K562 (cell line): ENCODE data around the gene MOB1B. TPM values are rescaled to one million over a fixed set of nuclear protein-coding genes. Genes with fewer than 3 reads are reported as not detected.

Source experiments
- ATAC-seq: fragments of 200-7000 bp; cut with Tn5 transposase; 3 replicates; pipeline ENCODE4 v1.9.1; 2020; ENCODE audit warnings: moderate library complexity
- BruUV-seq: library from RNA; stranded (reverse); fragments of 400-500 nt; replicated peaks from 2 replicates; lab custom pipeline; 2021; lab: Mats Ljungman, UMichigan
- CTCF ChIA-PET: fragments of 300-600 bp; formaldehyde crosslinking; extraction: SDS; loops from one replicate; lab custom pipeline; 2021; ENCODE audit warnings: low intra/inter-chr PET ratio; lab: Yijun Ruan, JAX
- POLR2A ChIA-PET: fragments of 300-600, 350-650 bp; sonication (Branson Sonifier 250); formaldehyde crosslinking; extraction: SDS; loops from one replicate; lab custom pipeline; 2021; ENCODE audit warnings: antibody characterized with exemption, inconsistent platforms; lab: Yijun Ruan, JAX
- DNase-seq, 4 experiments: peaks; one replicate each; pipeline versions ENCODE4 v3.0.0 to v3.0.0-alpha.2; 2011 to 2018; ENCODE audit warnings: low spot score in 3 of 4, mixed read lengths in 3 of 4; ENCODE audit errors: extremely low read depth in 1 of 4
- FAIRE-seq: peaks from 2 replicates; lab custom pipeline; 2011; peaks lifted over from hg19 to GRCh38; lab: Jason Lieb, UNC
- H2AFZ ChIP-seq: 2 replicates; pipeline ENCODE4 v1.6.0; 2011; ENCODE audit warnings: low read depth, low read length, control low read depth, inconsistent platforms
- H3K27ac ChIP-seq: fragments of 200-600 bp; 3 replicates; pipeline ENCODE4 v1.8.0; 2011; ENCODE audit warnings: low read depth, mild to moderate bottlenecking, control low read depth, inconsistent platforms, low read length, moderate library complexity, mixed read lengths; ENCODE audit errors: extremely low read depth
- H3K27me3 ChIP-seq, 2 experiments: fragments of 300-600 bp in 1 of 2; 2 replicates in 1 of 2; 3 replicates in 1 of 2; pipeline versions ENCODE4 v1.6.0 to v1.8.0; 2011; ENCODE audit warnings: inconsistent platforms in 2 of 2, low read length in 2 of 2, mild to moderate bottlenecking in 1 of 2, mixed read lengths in 1 of 2, moderate library complexity in 1 of 2; ENCODE audit not compliant: control insufficient read depth in 2 of 2, insufficient read depth in 2 of 2
- H3K36me3 ChIP-seq: fragments of 300-600 bp; 3 replicates; pipeline ENCODE4 v1.8.0; 2011; ENCODE audit warnings: mild to moderate bottlenecking, low read length, inconsistent platforms; ENCODE audit not compliant: control insufficient read depth, insufficient read depth
- H3K4me1 ChIP-seq, 2 experiments: fragments of 200-600 bp in 1 of 2; replicated peaks in 1 of 2; 2 replicates in 1 of 2; 3 replicates in 1 of 2; pipeline versions ENCODE4 v1.5.1 to v1.8.0; 2011; ENCODE audit warnings: inconsistent platforms in 2 of 2, low read length in 2 of 2, mild to moderate bottlenecking in 1 of 2, mixed read lengths in 1 of 2, moderate library complexity in 1 of 2; ENCODE audit not compliant: control insufficient read depth in 2 of 2, insufficient read depth in 2 of 2
- H3K4me2 ChIP-seq: 2 replicates; pipeline ENCODE4 v1.6.1; 2011; ENCODE audit warnings: low read length, control low read depth, inconsistent platforms, mixed read lengths; ENCODE audit not compliant: insufficient read depth
- H3K4me3 ChIP-seq: fragments of 200-600 bp; sonication (generic), shearing (Covaris generic); 2 replicates; pipeline ENCODE4 v1.5.1; 2016; ENCODE audit warnings: control low read depth, inconsistent platforms
- H3K79me2 ChIP-seq: fragments of 200-600 bp; 3 replicates; pipeline ENCODE4 v1.8.0; 2011; ENCODE audit warnings: low read length, inconsistent platforms; ENCODE audit not compliant: control insufficient read depth, insufficient read depth
- H3K9ac ChIP-seq, 2 experiments: 2 replicates each; pipeline versions ENCODE4 v1.6.0 to v1.6.1; 2011; ENCODE audit warnings: low read depth in 2 of 2, low read length in 2 of 2, control low read depth in 1 of 2, inconsistent platforms in 1 of 2, mild to moderate bottlenecking in 1 of 2, mixed read lengths in 1 of 2; ENCODE audit not compliant: insufficient read depth in 1 of 2
- H3K9me1 ChIP-seq: one replicate; pipeline ENCODE4 v1.6.0; 2011; ENCODE audit warnings: inconsistent platforms, mild to moderate bottlenecking, low read length, moderate library complexity; ENCODE audit not compliant: control insufficient read depth, insufficient read depth
- H3K9me3 ChIP-seq: replicated peaks from 2 replicates; pipeline ENCODE4 v1.5.1; 2011; ENCODE audit warnings: low read depth, low read length, inconsistent platforms; ENCODE audit not compliant: control insufficient read depth, insufficient read depth
- H4K20me1 ChIP-seq: replicated peaks from 2 replicates; pipeline ENCODE4 v1.6.1; 2011; ENCODE audit warnings: low read length, inconsistent platforms, mixed read lengths; ENCODE audit not compliant: control insufficient read depth, insufficient read depth
- BRF1 ChIP-seq: IDR thresholded peaks from 3 replicates; pipeline ENCODE4 v1.6.1; 2011; ENCODE audit warnings: borderline replicate concordance, mild to moderate bottlenecking; ENCODE audit not compliant: insufficient read length; ENCODE audit errors: extremely low read depth
- CBX2 ChIP-seq: fragments of 200-600 bp; sonication (generic); IDR thresholded peaks from one replicate; pipeline ENCODE4 v1.6.1; 2012; ENCODE audit warnings: mild to moderate bottlenecking, low read length, inconsistent platforms; ENCODE audit not compliant: insufficient read depth, poor library complexity, severe bottlenecking
- HNRNPL ChIP-seq: fragments of 200-400 bp; formaldehyde crosslinking; IDR thresholded peaks from 2 replicates; pipeline ENCODE4 v1.6.1; 2017; ENCODE audit warnings: low read depth, mild to moderate bottlenecking, low read length
- ILF3 ChIP-seq: fragments of 450-650 bp; IDR thresholded peaks from 2 replicates; pipeline ENCODE4 v1.6.1; 2018; ENCODE audit warnings: antibody characterized with exemption, mild to moderate bottlenecking, moderate library complexity, borderline replicate concordance
- PRDM10 ChIP-seq: fragments of 450-650 bp; IDR thresholded peaks from 2 replicates; pipeline ENCODE4 v1.6.1; 2018; ENCODE audit not compliant: partially characterized antibody
- SMAD1 ChIP-seq: fragments of 150-350 bp; IDR thresholded peaks from 2 replicates; pipeline ENCODE4 v1.6.1; 2014; ENCODE audit warnings: low read length, low read depth; ENCODE audit not compliant: partially characterized antibody
- SREBF2 ChIP-seq: sonication (generic); formaldehyde crosslinking; IDR thresholded peaks from 2 replicates; pipeline ENCODE4 v1.4.0; 2020; ENCODE audit warnings: mild to moderate bottlenecking, missing genetic modification reagents
- TSHZ1 ChIP-seq: fragments of 250-450 bp; sonication (Bioruptor Pico); IDR thresholded peaks from 2 replicates; pipeline ENCODE4 v1.4.0; 2020; ENCODE audit warnings: mild to moderate bottlenecking, moderate library complexity
- ZNF239 ChIP-seq: fragments of 250-450 bp; sonication (Bioruptor Pico); IDR thresholded peaks from 2 replicates; pipeline ENCODE4 v1.4.0; 2020; ENCODE audit warnings: mild to moderate bottlenecking
- ZNF75A ChIP-seq: fragments of 450-650 bp; formaldehyde crosslinking; IDR thresholded peaks from 2 replicates; pipeline ENCODE4 v1.4.0; 2020; ENCODE audit warnings: mild to moderate bottlenecking
- WGBS: fragments of 100-300 bp; shearing (Covaris generic); methylation state at CpG from one replicate; pipeline ENCODE4 v1.1.6; 2016; ENCODE audit warnings: low coverage, mixed read lengths; ENCODE audit not compliant: insufficient coverage; ENCODE audit errors: missing lambda C conversion rate; 5-methylcytosine and 5-hydroxymethylcytosine counted together
- in situ Hi-C: fragments of 300-500 bp; cut with MboI; formaldehyde crosslinking; loops from 4 replicates; pipeline ENCODE4 v1.15.0; 2018; ENCODE audit warnings: inconsistent platforms, mixed read lengths
- intact Hi-C: fragments of 100-400 bp; cut with micrococcal nuclease; formaldehyde crosslinking; loops from 2 replicates; pipeline ENCODE4 v1.14.2; 2022
- polyA plus RNA-seq, 8 experiments: library from polyadenylated mRNA; depleted of rRNA in 4 of 8; stranded (reverse) in 5 of 8; unstranded in 3 of 8; fragments of >200 nt; fragmentation: Nextera tagmentation in 2 of 8; fragmentation: Illumina TruSeq in 1 of 8; extraction: Ambion mirVana in 2 of 8; extraction: Trizol in 1 of 8; gene quantifications; 2 replicates each; pipeline versions ENCODE4 v1.2.1 to v1.2.3, GENCODE V29; 2011 to 2014; ENCODE audit warnings: inconsistent platforms in 1 of 8, missing spikeins in 1 of 8
- total RNA-seq, 7 experiments: library from RNA; depleted of rRNA in 6 of 7; stranded (reverse); fragments of >200 nt in 6 of 7; fragmentation: Illumina TruSeq in 2 of 7; extraction: Trizol in 2 of 7; gene quantifications; 2 replicates each; pipeline versions ENCODE4 v1.2.1 to v1.2.3, GENCODE V29; 2011 to 2021; ENCODE audit warnings: low replicate concordance in 1 of 7

The MOB1B gene
- total and polyA plus RNA-seq, 9 of the 15 experiments (the other 6 are each of a cell fraction or from before 2014, with no cell fraction given), result 8.4 to 37.8 (median 19.0) TPM

GRCh38 chr4:71020611-71021010 lies 118.4 kb downstream of the MOB1B start (continued):
- no peak for TF ChIP-seq TSHZ1 (CRISPR knock-in tag)
- no peak for TF ChIP-seq ZNF75A (CRISPR knock-in tag)
- TF ChIP-seq SREBF2 (CRISPR knock-in tag), result no peak
- no peak for TF ChIP-seq HNRNPL
- TF ChIP-seq, all 486 proteins: peak for 0

- POLR2A ChIA-PET, result interaction anchor here (0.6 to 1.5 kb wide), 3 partner anchors 17 to 642 kb away, joined by 3 to 4 read pairs (median 4); partner anchors contain the start of gene DCK
- Histone ChIP-seq H3K36me3 (peaks cover 35% of the 10 kb centered on the region; the same call in 2 of the 3 replicates), H3K9me3 (no peaks in the 10 kb centered on the region), H3K9me1 (no peaks in the 10 kb centered on the region), H4K20me1 (no peaks in the 10 kb centered on the region), H3K27me3 (no peaks in the 10 kb centered on the region)
- no peak for DNase-seq
- CTCF ChIA-PET, result no interaction called here
- no peak for FAIRE-seq
- BruUV-seq, result no TSS peak
- intact Hi-C loops, result no loop called here
- 64% methylated on average over 3 of the region's 3 CpGs for WGBS
- ATAC-seq, result peak; percentile 40
- TF ChIP-seq ZNF239 (CRISPR knock-in tag) (no peak), ILF3 (no peak), SMAD1 (no peak), CBX2 (no peak), BRF1 (no peak), PRDM10 (peak; percentile 79)
- TF ChIP-seq, all 486 proteins: peak for 1
- Histone ChIP-seq H3K27ac (peak overlapping the region; percentile 44; the same call in 1 of the 3 replicates), H3K4me1 (no peaks in the 10 kb centered on the region; a peak in 1 of 5 replicates), H3K4me3 (no peak overlapping the region), H3K4me2 (no peak overlapping the region), H3K9ac (no peak overlapping the region), H3K79me2 (no peaks in the 10 kb centered on the region), H2AFZ (no peak overlapping the region)
- in situ Hi-C loops, result no loop called here
These were observed 123.5 kb downstream of the MOB1B start for GRCh38 chr4:71025654-71026053.
